GM23338 (cell line): ENCODE measurements around the gene CELSR1. TPM values are rescaled to one million over a fixed set of nuclear protein-coding genes. Genes with fewer than 3 reads are reported as not detected.

Experiments
- ATAC-seq: fragments of 200-7000 bp; cut with Tn5 transposase; 3 replicates; pipeline ENCODE4 v1.9.1; 2020
- DNase-seq: peaks from one replicate; pipeline ENCODE4 v3.0.0-alpha.2; 2015; ENCODE audit warnings: low spot score
- H2AFZ ChIP-seq: fragments of 200-600 bp; sonication (generic); 2 replicates; pipeline ENCODE4 v1.8.0; 2016; ENCODE audit warnings: antibody characterized with exemption, mild to moderate bottlenecking, moderate library complexity
- H3F3A ChIP-seq: fragments of 200-600 bp; sonication (generic); replicated peaks from 2 replicates; pipeline ENCODE4 v1.8.0; 2017; ENCODE audit warnings: antibody characterized with exemption, mixed run types, low read depth
- H3K27ac ChIP-seq: fragments of 200-600 bp; sonication (generic); 2 replicates; pipeline ENCODE4 v1.6.1; 2016; ENCODE audit warnings: low read depth
- H3K27me3 ChIP-seq: fragments of 200-600 bp; sonication (generic); 2 replicates; pipeline ENCODE4 v1.8.0; 2016; ENCODE audit warnings: mild to moderate bottlenecking, mixed run types, moderate library complexity; ENCODE audit not compliant: insufficient read depth
- H3K36me3 ChIP-seq: fragments of 200-600 bp; sonication (generic); 2 replicates; pipeline ENCODE4 v1.8.0; 2016; ENCODE audit warnings: mild to moderate bottlenecking; ENCODE audit not compliant: insufficient read depth
- H3K4me1 ChIP-seq: fragments of 200-600 bp; sonication (generic); 2 replicates; pipeline ENCODE4 v1.8.0; 2016; ENCODE audit warnings: mild to moderate bottlenecking, moderate library complexity; ENCODE audit not compliant: insufficient read depth
- H3K4me2 ChIP-seq: fragments of 200-600 bp; sonication (generic); 2 replicates; pipeline ENCODE4 v1.7.1; 2017; ENCODE audit warnings: mixed run types
- H3K4me3 ChIP-seq: fragments of 200-600 bp; sonication (generic); 2 replicates; pipeline ENCODE4 v1.6.1; 2016; ENCODE audit warnings: mixed run types
- H3K79me2 ChIP-seq: fragments of 200-600 bp; sonication (generic); replicated peaks from 2 replicates; pipeline ENCODE4 v1.8.0; 2017; ENCODE audit warnings: mild to moderate bottlenecking; ENCODE audit not compliant: insufficient read depth
- H3K9me2 ChIP-seq: fragments of 200-600 bp; sonication (generic); 2 replicates; pipeline ENCODE4 v1.8.0; 2017; ENCODE audit not compliant: insufficient read depth
- H4K20me1 ChIP-seq: fragments of 200-600 bp; sonication (generic); replicated peaks from 2 replicates; pipeline ENCODE4 v1.8.0; 2017; ENCODE audit warnings: mild to moderate bottlenecking; ENCODE audit not compliant: insufficient read depth
- H3K27ac Mint-ChIP-seq: 2 replicates; pipeline ENCODE4 v1.8.0; 2020; ENCODE audit warnings: inconsistent platforms, mild to moderate bottlenecking, moderate library complexity, mixed read lengths
- H3K27me3 Mint-ChIP-seq: 3 replicates; pipeline ENCODE4 v1.8.0; 2022; ENCODE audit warnings: low read depth, mild to moderate bottlenecking, moderate library complexity, mixed read lengths, inconsistent platforms; ENCODE audit not compliant: insufficient read depth, poor library complexity
- H3K36me3 Mint-ChIP-seq: 3 replicates; pipeline ENCODE4 v1.8.0; 2021; ENCODE audit warnings: low read depth, mild to moderate bottlenecking, inconsistent platforms, moderate library complexity, mixed read lengths
- H3K4me1 Mint-ChIP-seq: 3 replicates; pipeline ENCODE4 v1.8.0; 2020; ENCODE audit warnings: mild to moderate bottlenecking, inconsistent platforms, mixed read lengths
- H3K4me3 Mint-ChIP-seq: 3 replicates; pipeline ENCODE4 v1.8.0; 2021; ENCODE audit warnings: moderate library complexity, mild to moderate bottlenecking, inconsistent platforms, mixed read lengths
- H3K9me3 Mint-ChIP-seq: 3 replicates; pipeline ENCODE4 v1.8.0; 2020; ENCODE audit warnings: moderate library complexity, mild to moderate bottlenecking, inconsistent platforms, mixed read lengths
- CREB1 ChIP-seq: fragments of 250-450 bp; sonication (Bioruptor Pico); IDR thresholded peaks from 2 replicates; pipeline ENCODE4 v1.5.0; 2020; ENCODE audit warnings: low read depth, mild to moderate bottlenecking, moderate library complexity
- EZH2phosphoT487 ChIP-seq: fragments of 200-600 bp; sonication (generic); IDR thresholded peaks from one replicate; pipeline ENCODE4 v1.8.1; 2018; ENCODE audit warnings: antibody characterized with exemption; ENCODE audit not compliant: unreplicated experiment
- NANOG ChIP-seq: IDR thresholded peaks from 2 replicates; pipeline ENCODE4 v1.6.1; 2016; ENCODE audit warnings: antibody characterized with exemption, borderline replicate concordance
- STAT1 ChIP-seq: IDR thresholded peaks from one replicate; pipeline ENCODE4 v1.6.1; 2016; ENCODE audit warnings: antibody characterized with exemption; ENCODE audit not compliant: unreplicated experiment
- polyA plus RNA-seq: library from polyadenylated mRNA; unstranded; fragments of >200 nt; fragmentation: Nextera tagmentation; extraction: Ambion mirVana; gene quantifications from 2 replicates; pipeline ENCODE4 v1.2.1, GENCODE V29; 2016
- total RNA-seq: library from RNA; depleted of rRNA; stranded (reverse); fragments of >200 nt; shearing (Covaris generic); gene quantifications from 2 replicates; pipeline ENCODE4 v1.2.3, GENCODE V29; 2014
- TF ChIP-seq, protein P1 (sequence below): fragments of 250-450 bp; sonication (Bioruptor Pico); IDR thresholded peaks from 2 replicates; pipeline ENCODE4 v1.5.0; 2020; ENCODE audit warnings: mild to moderate bottlenecking, moderate library complexity
- TF ChIP-seq, protein P2 (sequence below): IDR thresholded peaks from 2 replicates; pipeline ENCODE4 v1.6.1; 2016; ENCODE audit warnings: antibody characterized with exemption

CELSR1 gene
- total and polyA plus RNA-seq, 2 experiments from 2014 or later, result 4.8 to 20.4 TPM

DNA sequence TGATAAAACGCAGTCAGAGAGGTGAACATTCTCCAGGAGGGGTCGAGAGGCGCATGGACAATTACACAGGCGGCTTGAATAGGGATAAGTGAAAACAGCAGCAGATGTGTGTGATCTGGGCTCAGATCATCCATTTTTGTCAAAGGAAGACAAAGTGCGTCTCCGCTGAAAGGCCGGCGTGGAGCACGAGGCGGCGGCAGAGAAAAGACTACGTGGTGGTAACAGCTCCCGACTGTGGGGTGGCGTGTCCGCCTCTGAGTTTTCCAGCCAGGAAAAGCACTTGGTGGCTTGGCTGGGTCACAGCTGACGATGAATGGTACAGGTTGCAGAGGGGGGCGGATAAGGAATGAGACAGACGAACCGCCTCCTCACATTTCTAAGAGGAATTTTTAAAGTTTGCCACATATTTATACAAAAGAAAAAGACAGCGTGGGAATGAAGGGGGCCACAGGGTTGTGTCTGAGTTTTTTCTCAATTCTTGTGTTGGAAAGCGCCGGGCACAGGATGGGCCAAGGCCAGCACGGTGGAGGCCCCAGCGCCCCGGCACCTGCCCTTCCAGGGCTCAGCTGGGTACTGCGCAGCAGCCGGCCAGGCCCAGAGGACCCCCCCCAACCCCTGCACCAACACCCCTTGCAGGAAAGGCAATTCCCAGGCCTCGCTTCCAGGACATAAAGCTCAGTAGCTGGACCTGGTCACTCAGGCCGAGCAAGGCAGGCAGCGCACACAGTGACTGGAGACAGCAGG, 121.5 kb downstream of the CELSR1 start:
- no peak overlapping the region for H3K27ac Mint-ChIP-seq
- TF ChIP-seq, protein P1, sequence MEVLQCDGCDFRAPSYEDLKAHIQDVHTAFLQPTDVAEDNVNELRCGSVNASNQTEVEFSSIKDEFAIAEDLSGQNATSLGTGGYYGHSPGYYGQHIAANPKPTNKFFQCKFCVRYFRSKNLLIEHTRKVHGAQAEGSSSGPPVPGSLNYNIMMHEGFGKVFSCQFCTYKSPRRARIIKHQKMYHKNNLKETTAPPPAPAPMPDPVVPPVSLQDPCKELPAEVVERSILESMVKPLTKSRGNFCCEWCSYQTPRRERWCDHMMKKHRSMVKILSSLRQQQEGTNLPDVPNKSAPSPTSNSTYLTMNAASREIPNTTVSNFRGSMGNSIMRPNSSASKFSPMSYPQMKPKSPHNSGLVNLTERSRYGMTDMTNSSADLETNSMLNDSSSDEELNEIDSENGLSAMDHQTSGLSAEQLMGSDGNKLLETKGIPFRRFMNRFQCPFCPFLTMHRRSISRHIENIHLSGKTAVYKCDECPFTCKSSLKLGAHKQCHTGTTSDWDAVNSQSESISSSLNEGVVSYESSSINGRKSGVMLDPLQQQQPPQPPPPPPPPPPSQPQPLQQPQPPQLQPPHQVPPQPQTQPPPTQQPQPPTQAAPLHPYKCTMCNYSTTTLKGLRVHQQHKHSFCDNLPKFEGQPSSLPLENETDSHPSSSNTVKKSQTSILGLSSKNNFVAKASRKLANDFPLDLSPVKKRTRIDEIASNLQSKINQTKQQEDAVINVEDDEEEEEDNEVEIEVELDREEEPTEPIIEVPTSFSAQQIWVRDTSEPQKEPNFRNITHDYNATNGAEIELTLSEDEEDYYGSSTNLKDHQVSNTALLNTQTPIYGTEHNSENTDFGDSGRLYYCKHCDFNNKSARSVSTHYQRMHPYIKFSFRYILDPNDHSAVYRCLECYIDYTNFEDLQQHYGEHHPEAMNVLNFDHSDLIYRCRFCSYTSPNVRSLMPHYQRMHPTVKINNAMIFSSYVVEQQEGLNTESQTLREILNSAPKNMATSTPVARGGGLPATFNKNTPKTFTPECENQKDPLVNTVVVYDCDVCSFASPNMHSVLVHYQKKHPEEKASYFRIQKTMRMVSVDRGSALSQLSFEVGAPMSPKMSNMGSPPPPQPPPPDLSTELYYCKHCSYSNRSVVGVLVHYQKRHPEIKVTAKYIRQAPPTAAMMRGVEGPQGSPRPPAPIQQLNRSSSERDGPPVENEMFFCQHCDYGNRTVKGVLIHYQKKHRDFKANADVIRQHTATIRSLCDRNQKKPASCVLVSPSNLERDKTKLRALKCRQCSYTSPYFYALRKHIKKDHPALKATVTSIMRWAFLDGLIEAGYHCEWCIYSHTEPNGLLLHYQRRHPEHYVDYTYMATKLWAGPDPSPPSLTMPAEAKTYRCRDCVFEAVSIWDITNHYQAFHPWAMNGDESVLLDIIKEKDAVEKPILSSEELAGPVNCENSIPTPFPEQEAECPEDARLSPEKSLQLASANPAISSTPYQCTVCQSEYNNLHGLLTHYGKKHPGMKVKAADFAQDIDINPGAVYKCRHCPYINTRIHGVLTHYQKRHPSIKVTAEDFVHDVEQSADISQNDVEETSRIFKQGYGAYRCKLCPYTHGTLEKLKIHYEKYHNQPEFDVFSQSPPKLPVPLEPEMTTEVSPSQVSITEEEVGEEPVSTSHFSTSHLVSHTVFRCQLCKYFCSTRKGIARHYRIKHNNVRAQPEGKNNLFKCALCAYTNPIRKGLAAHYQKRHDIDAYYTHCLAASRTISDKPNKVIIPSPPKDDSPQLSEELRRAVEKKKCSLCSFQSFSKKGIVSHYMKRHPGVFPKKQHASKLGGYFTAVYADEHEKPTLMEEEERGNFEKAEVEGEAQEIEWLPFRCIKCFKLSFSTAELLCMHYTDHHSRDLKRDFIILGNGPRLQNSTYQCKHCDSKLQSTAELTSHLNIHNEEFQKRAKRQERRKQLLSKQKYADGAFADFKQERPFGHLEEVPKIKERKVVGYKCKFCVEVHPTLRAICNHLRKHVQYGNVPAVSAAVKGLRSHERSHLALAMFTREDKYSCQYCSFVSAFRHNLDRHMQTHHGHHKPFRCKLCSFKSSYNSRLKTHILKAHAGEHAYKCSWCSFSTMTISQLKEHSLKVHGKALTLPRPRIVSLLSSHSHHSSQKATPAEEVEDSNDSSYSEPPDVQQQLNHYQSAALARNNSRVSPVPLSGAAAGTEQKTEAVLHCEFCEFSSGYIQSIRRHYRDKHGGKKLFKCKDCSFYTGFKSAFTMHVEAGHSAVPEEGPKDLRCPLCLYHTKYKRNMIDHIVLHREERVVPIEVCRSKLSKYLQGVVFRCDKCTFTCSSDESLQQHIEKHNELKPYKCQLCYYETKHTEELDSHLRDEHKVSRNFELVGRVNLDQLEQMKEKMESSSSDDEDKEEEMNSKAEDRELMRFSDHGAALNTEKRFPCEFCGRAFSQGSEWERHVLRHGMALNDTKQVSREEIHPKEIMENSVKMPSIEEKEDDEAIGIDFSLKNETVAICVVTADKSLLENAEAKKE (CRISPR knock-in tag), result no peak
- TF ChIP-seq NANOG, result no peak

DNA sequence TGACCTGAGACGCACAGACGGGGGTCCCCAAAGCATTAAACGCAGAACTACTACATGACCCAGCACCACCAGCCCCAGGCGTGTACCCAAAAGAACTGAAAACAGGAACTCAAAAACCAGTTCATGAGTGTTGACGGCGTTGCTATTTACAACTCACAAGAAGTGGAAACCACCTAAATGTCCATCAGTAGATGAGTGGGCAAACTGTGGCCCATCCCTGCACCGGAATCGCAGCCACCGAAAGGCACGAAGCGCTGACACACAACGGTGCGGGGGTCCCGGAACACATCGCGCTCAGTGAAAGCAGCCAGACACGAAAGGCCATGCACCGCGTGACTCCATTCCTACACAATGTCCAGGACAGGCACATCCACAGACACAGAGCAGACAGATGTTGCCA, 122.7 kb downstream of the CELSR1 start:
- Histone ChIP-seq H4K20me1 (0 out of 2 replicates have a peak, but pooled peaks cover 2% of the 10 kb centered on the region), H2AFZ (no peak overlapping the region), H3K4me2 (no peak overlapping the region), H3K4me3 (no peak overlapping the region), H3K79me2 (no peaks in the 10 kb centered on the region), H3K27ac (no peak overlapping the region), H3K36me3 (no peaks in the 10 kb centered on the region), H3F3A (no peaks in the 10 kb centered on the region), H3K9me2 (no peaks in the 10 kb centered on the region), H3K4me1 (no peaks in the 10 kb centered on the region), H3K27me3 (no peaks in the 10 kb centered on the region)
- Mint-ChIP-seq H3K27ac (no peak overlapping the region), H3K4me1 (no peaks in the 10 kb centered on the region), H3K4me3 (no peak overlapping the region), H3K27me3 (peaks cover 9% of the 10 kb centered on the region), H3K9me3 (no peaks in the 10 kb centered on the region), H3K36me3 (peaks cover 4% of the 10 kb centered on the region; the same call in 1 of the 3 replicates)
- ATAC-seq, result no peak
- DNase-seq, result no peak
- TF ChIP-seq EZH2phosphoT487 (no peak), CREB1 (no peak), STAT1 (no peak)
- TF ChIP-seq, protein P2, sequence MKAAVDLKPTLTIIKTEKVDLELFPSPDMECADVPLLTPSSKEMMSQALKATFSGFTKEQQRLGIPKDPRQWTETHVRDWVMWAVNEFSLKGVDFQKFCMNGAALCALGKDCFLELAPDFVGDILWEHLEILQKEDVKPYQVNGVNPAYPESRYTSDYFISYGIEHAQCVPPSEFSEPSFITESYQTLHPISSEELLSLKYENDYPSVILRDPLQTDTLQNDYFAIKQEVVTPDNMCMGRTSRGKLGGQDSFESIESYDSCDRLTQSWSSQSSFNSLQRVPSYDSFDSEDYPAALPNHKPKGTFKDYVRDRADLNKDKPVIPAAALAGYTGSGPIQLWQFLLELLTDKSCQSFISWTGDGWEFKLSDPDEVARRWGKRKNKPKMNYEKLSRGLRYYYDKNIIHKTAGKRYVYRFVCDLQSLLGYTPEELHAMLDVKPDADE, result no peak

More for the DNA sequence above, 121.5 kb downstream of the CELSR1 start:
- no peaks in the 10 kb centered on the region for H3F3A ChIP-seq
- H3K9me2 ChIP-seq, result no peaks in the 10 kb centered on the region
- H3K4me2 ChIP-seq, result no peak overlapping the region
- H4K20me1 ChIP-seq, result 0 out of 2 replicates have a peak, but pooled peaks cover 2% of the 10 kb centered on the region
- H3K4me1 Mint-ChIP-seq, result no peaks in the 10 kb centered on the region
- DNase-seq, result no peak
- H3K36me3 ChIP-seq, result no peaks in the 10 kb centered on the region
- no peak overlapping the region for H2AFZ ChIP-seq
- no peak overlapping the region for H3K4me3 Mint-ChIP-seq
- H3K9me3 Mint-ChIP-seq, result no peaks in the 10 kb centered on the region
- no peak overlapping the region for H3K27ac ChIP-seq
- H3K27me3 Mint-ChIP-seq, result peaks cover 9% of the 10 kb centered on the region
- no peak overlapping the region for H3K4me3 ChIP-seq
- no peaks in the 10 kb centered on the region for H3K36me3 Mint-ChIP-seq
- H3K79me2 ChIP-seq, result no peaks in the 10 kb centered on the region
- H3K4me1 ChIP-seq, result no peaks in the 10 kb centered on the region
- no peak; the same call in 2 of the 3 replicates for ATAC-seq
- no peaks in the 10 kb centered on the region for H3K27me3 ChIP-seq
